Panc1 (cell line): ENCODE measurements around the gene TMEM218. TPM values are rescaled to one million over a fixed set of nuclear protein-coding genes. Genes with fewer than 3 reads are reported as not detected.

ENCODE experiments used
- ATAC-seq: fragments of 200-7000 bp; cut with Tn5 transposase; 2 replicates; pipeline ENCODE4 v1.9.1; 2020; ENCODE audit warnings: mild to moderate bottlenecking, moderate library complexity
- BruUV-seq: library from RNA; stranded (reverse); fragments of 400-500 nt; replicated peaks from 2 replicates; lab custom pipeline; 2021; lab: Mats Ljungman, UMichigan
- CTCF ChIA-PET: fragments of 300-600 bp; sonication (Branson Sonifier 250); formaldehyde crosslinking; loops from one replicate; lab custom pipeline; 2022; ENCODE audit warnings: antibody characterized with exemption; lab: Charles Lee
- POLR2A ChIA-PET: fragments of 300-600 bp; sonication (Branson Sonifier 250); formaldehyde crosslinking; loops from one replicate; lab custom pipeline; 2022; ENCODE audit warnings: antibody characterized with exemption; lab: Charles Lee
- DNase-seq: peaks from one replicate; pipeline ENCODE4 v3.0.0-alpha.2; 2010; ENCODE audit warnings: low read depth, low spot score
- H3K27ac ChIP-seq: 2 replicates; pipeline ENCODE4 v1.5.1; 2011; ENCODE audit warnings: mild to moderate bottlenecking, low read length, inconsistent platforms
- H3K27me3 ChIP-seq: fragments of 200-500 bp; sonication (Bioruptor generic); 2 replicates; pipeline ENCODE4 v1.6.0; 2014; ENCODE audit warnings: low read length, inconsistent platforms; ENCODE audit not compliant: control insufficient read depth, insufficient read depth
- H3K36me3 ChIP-seq: fragments of 200-500 bp; sonication (Bioruptor generic); 2 replicates; pipeline ENCODE4 v1.5.1; 2014; ENCODE audit warnings: inconsistent platforms, mild to moderate bottlenecking, low read length, moderate library complexity; ENCODE audit not compliant: control insufficient read depth, insufficient read depth
- H3K4me1 ChIP-seq: 2 replicates; pipeline ENCODE4 v1.5.1; 2011; ENCODE audit warnings: inconsistent platforms, mild to moderate bottlenecking, low read length, moderate library complexity; ENCODE audit not compliant: control insufficient read depth, insufficient read depth
- H3K4me3 ChIP-seq, 2 experiments: 2 replicates each; pipeline ENCODE4 v1.5.1; 2011 to 2012; ENCODE audit warnings: low read depth in 2 of 2, low read length in 2 of 2, mild to moderate bottlenecking in 2 of 2, inconsistent platforms in 1 of 2, moderate library complexity in 1 of 2
- H3K9me3 ChIP-seq: fragments of 200-500 bp; sonication (Bioruptor generic); 2 replicates; pipeline ENCODE4 v1.5.1; 2014; ENCODE audit warnings: low read depth, mild to moderate bottlenecking, inconsistent platforms, low read length, moderate library complexity; ENCODE audit not compliant: control insufficient read depth, insufficient read depth
- POLR2AphosphoS5 ChIP-seq: IDR thresholded peaks from 2 replicates; pipeline ENCODE4 v1.6.1; 2012; ENCODE audit warnings: mild to moderate bottlenecking, low read depth, low read length, moderate library complexity
- SIN3A ChIP-seq: IDR thresholded peaks from 2 replicates; pipeline ENCODE4 v1.6.1; 2012; ENCODE audit warnings: low read depth, mild to moderate bottlenecking, low read length, moderate library complexity, borderline replicate concordance; ENCODE audit not compliant: insufficient read depth
- TCF7L2 ChIP-seq: IDR thresholded peaks from 2 replicates; pipeline ENCODE4 v1.6.1; 2011; ENCODE audit warnings: mild to moderate bottlenecking, low read depth, low read length, inconsistent platforms
- in situ Hi-C: cut with HindIII; loops from 2 replicates; pipeline ENCODE4 v1.10.0; 2016; ENCODE audit warnings: low sequenced_read_pairs, low pct_unique_long_range_greater_than_20kb
- intact Hi-C: fragments of 100-400 bp; cut with micrococcal nuclease; formaldehyde crosslinking; loops from one replicate; pipeline ENCODE4 v1.10.0; 2022; ENCODE audit not compliant: unreplicated experiment
- total RNA-seq: library from RNA; stranded (reverse); gene quantifications from one replicate; pipeline ENCODE4 v1.2.1, GENCODE V29; 2021; ENCODE audit not compliant: unreplicated experiment
- TF ChIP-seq, protein P1 (sequence below), 2 experiments: IDR thresholded peaks; 2 replicates each; pipeline ENCODE4 v1.6.1; 2011 to 2012; ENCODE audit warnings: low read depth in 2 of 2, control low read depth in 1 of 2, low read length in 1 of 2, mild to moderate bottlenecking in 1 of 2, moderate library complexity in 1 of 2; ENCODE audit not compliant: insufficient read depth in 1 of 2
- TF ChIP-seq, protein P2 (sequence below): fragments of 450-650 bp; IDR thresholded peaks from 2 replicates; pipeline ENCODE4 v1.5.1; 2017; ENCODE audit warnings: mild to moderate bottlenecking

TMEM218 gene
- total RNA-seq, 1 experiment from 2014 or later = 26.8 TPM

DNA sequence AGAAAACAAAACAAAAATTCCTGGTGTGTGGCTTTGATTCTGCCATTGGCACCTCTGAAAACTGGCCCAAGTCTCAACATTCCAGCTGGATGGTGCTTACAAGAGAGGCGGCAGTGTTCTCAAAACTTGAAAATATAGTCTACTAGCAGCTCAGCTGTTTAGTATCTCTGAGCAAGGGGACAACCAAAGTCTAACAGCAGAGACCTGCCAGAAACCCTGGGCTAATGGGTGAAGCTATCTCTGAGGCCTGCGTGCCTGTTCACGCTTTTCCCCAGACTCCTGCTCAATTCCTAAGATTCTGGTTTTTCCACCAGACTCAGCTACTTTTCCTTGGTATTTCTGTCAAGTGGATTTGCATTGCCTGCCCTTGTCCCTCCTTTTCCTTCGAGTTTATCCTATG, 17.9 kb downstream of the TMEM218 start:
- H3K9me3 ChIP-seq = no peaks in the 10 kb centered on the region
- H3K36me3 ChIP-seq = peaks cover 3% of the 10 kb centered on the region
- no peaks in the 10 kb centered on the region for H3K27me3 ChIP-seq
- DNase-seq (no peak), ATAC-seq (no peak)
- H3K4me3 ChIP-seq = no peak overlapping the region
- POLR2A ChIA-PET = no interaction called here
- no TSS peak for BruUV-seq
- H3K4me1 ChIP-seq = no peaks in the 10 kb centered on the region
- in situ Hi-C loops = no loop called here
- TF ChIP-seq TCF7L2 (no peak), SIN3A (no peak), POLR2AphosphoS5 (no peak)
- TF ChIP-seq, protein P1, sequence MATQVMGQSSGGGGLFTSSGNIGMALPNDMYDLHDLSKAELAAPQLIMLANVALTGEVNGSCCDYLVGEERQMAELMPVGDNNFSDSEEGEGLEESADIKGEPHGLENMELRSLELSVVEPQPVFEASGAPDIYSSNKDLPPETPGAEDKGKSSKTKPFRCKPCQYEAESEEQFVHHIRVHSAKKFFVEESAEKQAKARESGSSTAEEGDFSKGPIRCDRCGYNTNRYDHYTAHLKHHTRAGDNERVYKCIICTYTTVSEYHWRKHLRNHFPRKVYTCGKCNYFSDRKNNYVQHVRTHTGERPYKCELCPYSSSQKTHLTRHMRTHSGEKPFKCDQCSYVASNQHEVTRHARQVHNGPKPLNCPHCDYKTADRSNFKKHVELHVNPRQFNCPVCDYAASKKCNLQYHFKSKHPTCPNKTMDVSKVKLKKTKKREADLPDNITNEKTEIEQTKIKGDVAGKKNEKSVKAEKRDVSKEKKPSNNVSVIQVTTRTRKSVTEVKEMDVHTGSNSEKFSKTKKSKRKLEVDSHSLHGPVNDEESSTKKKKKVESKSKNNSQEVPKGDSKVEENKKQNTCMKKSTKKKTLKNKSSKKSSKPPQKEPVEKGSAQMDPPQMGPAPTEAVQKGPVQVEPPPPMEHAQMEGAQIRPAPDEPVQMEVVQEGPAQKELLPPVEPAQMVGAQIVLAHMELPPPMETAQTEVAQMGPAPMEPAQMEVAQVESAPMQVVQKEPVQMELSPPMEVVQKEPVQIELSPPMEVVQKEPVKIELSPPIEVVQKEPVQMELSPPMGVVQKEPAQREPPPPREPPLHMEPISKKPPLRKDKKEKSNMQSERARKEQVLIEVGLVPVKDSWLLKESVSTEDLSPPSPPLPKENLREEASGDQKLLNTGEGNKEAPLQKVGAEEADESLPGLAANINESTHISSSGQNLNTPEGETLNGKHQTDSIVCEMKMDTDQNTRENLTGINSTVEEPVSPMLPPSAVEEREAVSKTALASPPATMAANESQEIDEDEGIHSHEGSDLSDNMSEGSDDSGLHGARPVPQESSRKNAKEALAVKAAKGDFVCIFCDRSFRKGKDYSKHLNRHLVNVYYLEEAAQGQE (IDR thresholded peaks at IDR 0.05; ENCODE audit: insufficient read depth in 1 of 2, low read depth in 2 of 2, low read length in 1 of 2) = no peak
- TF ChIP-seq, protein P2, sequence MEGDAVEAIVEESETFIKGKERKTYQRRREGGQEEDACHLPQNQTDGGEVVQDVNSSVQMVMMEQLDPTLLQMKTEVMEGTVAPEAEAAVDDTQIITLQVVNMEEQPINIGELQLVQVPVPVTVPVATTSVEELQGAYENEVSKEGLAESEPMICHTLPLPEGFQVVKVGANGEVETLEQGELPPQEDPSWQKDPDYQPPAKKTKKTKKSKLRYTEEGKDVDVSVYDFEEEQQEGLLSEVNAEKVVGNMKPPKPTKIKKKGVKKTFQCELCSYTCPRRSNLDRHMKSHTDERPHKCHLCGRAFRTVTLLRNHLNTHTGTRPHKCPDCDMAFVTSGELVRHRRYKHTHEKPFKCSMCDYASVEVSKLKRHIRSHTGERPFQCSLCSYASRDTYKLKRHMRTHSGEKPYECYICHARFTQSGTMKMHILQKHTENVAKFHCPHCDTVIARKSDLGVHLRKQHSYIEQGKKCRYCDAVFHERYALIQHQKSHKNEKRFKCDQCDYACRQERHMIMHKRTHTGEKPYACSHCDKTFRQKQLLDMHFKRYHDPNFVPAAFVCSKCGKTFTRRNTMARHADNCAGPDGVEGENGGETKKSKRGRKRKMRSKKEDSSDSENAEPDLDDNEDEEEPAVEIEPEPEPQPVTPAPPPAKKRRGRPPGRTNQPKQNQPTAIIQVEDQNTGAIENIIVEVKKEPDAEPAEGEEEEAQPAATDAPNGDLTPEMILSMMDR = no peak
- intact Hi-C loops = loop anchor here (5.0 kb wide), 1 partner anchor 309 kb away; no protein-coding TSS in a partner anchor
- H3K27ac ChIP-seq = no peak overlapping the region
- CTCF ChIA-PET = interaction anchor here (0.6 to 1.2 kb wide), 2 partner anchors 252 to 492 kb away, joined by 3 read pairs; no protein-coding TSS in a partner anchor

DNA sequence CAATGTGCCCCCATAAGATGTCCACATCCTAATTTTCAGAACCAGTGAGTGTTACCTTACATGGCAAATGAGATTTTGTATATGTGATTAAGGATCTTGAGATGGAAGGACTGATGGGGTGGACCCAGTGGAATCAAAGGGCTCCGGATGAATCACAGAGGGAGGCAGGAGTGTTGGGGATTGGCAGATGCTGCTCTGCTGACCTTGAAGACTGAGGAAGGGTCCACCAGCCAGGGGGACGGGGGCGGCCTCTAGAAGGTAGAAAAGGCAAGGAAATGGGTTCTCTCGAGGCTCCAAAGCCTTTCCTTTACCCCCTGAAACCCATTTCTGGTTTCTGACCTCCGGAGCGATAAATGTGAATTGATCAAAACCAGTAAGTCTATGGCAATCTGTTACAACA, 18.8 kb downstream of the TMEM218 start:
- Histone ChIP-seq H3K36me3 (peaks cover 3% of the 10 kb centered on the region), H3K27ac (no peak overlapping the region), H3K4me3 (no peak overlapping the region), H3K4me1 (no peaks in the 10 kb centered on the region), H3K27me3 (no peaks in the 10 kb centered on the region), H3K9me3 (no peaks in the 10 kb centered on the region)
- TF ChIP-seq, protein P2 = no peak
- TF ChIP-seq, protein P1 (IDR thresholded peaks at IDR 0.05; ENCODE audit: insufficient read depth in 1 of 2, low read depth in 2 of 2, low read length in 1 of 2) = no peak
- TF ChIP-seq POLR2AphosphoS5 = no peak
- no peak for TF ChIP-seq TCF7L2
- no peak for TF ChIP-seq SIN3A
- ChIA-PET CTCF (interaction anchor here (0.6 kb wide), 1 partner anchor 491 kb away, joined by 3 read pairs; no protein-coding TSS in a partner anchor), POLR2A (no interaction called here)
- in situ Hi-C loops = no loop called here
- ATAC-seq (no peak), DNase-seq (no peak)
- BruUV-seq = no TSS peak
- intact Hi-C loops = loop anchor here (5.0 kb wide), 1 partner anchor 310 kb away; no protein-coding TSS in a partner anchor
